NCI-H187 treated with DMSO at 0.1 percent for 48 hours (cell line): ENCODE data around the gene PCGF1.
A peak's percentile ranks its signal among the peaks of the same experiment; 100 is the strongest.
"Not testable (repeated sequence)": the region's sequence is repeated elsewhere in the genome, so short reads cannot be mapped to it uniquely, and the experiment has no call there.

Source experiments
- DNase-seq: peaks from one replicate; lab custom pipeline; 2025; lab: John Stamatoyannopoulos, UW

PCGF1 gene

DNA sequence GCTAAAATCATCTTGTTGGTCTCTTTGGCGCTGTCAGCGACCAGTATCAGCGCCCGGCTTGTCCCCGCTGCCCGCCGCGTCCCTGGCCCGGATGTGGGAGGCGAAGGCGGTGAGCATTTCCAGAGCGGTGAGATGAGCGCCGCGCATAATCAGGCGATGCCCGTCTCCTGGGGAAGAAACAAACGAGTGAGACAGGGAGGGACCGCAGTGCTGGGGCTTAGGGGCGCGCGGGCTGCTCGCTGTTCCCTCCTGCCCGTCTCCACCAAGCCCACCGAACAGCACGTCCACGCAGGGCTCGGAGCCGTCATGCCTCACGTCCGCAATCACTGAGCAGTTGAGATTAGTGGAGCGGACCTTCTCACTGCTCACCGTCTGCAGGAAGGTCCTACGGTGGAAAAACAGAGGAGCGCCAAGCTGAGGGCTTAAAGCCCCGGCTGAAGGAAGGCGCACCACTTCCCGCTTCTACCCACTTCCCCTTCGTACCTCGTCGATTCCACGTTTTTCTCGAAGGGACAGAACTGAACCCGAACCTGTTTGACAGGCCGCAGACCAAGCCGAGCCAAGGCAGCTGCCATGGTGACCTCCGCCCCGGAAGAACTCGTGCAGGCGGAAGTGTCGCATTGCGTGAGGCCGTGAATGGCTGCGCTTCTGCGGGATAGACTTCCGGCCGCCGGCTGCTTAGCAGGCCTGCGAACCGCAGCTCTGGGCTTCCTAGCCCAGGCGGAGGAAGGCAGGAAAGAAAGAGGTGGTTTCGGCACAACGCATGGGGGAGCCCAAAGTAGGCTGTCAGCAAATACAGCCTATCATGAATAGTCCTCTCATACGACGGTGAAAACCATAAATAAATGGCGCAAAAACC, 35.2 kb downstream of the PCGF1 start, which contains the start of gene MRPL53:
MRPL53 (minus strand) TSS at position 595 of the 859 bp plus-strand sequence; CDS start at position 575, 20 bp downstream.
- DNase-seq = no peak

DNA sequence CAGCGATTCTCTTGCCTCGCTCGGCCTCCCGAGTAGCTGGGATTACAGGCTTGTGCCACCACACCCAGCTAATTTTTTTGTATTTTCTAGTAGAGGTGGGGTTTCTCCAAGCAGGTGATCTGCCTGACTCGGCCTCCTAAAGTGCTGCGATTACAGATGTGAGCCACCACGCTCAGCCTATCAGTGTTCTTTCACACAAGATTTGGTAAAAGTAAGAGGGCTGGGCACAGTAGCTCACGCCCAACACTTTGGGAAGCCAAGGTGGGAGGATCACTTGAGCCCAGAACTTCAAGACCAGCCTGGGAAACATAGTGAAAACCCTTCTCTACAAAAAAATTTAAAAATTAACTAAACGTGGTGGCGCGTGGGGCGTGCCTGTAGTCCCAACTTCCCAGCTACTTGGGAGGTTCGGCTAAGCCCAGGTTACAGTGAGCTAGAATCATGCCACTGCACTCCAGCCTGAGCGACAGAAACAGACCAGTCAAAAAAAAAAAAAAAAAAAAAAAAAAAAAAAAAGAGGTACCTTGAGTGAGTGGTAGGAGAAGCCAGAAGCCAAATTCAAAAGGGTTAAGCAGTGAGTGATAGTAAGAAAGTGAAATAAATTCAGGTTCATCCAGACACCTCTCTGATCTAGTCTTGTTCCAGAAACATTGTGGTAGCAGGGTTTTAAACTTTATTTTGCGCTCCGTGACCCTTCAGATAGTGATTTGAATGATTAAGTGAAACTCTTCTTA, 36.0 kb downstream of the PCGF1 start:
- no peak for DNase-seq

- not testable (repeated sequence) for DNase-seq
Measured at GRCh38 chr2:74470742-74471141, 36.8 kb downstream of the PCGF1 start.

DNA sequence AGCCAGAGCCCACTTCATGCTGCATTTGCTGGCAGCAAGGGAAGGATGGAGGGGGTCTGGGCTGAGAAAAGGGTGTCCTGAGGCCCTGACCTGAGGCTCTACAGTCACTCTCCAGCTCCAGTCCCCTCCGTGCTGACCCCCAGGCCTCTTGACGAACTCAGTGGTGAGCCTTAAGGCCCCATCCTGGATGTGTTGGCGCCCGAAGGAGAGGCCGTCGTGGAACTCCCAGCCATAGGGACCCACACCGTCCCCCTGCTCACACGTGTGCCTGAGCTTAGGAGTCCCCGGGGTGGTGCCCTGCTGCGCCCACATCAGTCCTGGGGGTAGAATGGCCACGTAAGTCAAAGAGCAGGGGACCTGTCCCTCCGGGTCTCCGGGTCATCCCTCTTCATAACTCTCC, 43.1 kb downstream of the PCGF1 start:
- no peak for DNase-seq

GRCh38 chr2:74462786-74463105, 44.7 kb downstream of the PCGF1 start:
- DNase-seq = no peak

DNA sequence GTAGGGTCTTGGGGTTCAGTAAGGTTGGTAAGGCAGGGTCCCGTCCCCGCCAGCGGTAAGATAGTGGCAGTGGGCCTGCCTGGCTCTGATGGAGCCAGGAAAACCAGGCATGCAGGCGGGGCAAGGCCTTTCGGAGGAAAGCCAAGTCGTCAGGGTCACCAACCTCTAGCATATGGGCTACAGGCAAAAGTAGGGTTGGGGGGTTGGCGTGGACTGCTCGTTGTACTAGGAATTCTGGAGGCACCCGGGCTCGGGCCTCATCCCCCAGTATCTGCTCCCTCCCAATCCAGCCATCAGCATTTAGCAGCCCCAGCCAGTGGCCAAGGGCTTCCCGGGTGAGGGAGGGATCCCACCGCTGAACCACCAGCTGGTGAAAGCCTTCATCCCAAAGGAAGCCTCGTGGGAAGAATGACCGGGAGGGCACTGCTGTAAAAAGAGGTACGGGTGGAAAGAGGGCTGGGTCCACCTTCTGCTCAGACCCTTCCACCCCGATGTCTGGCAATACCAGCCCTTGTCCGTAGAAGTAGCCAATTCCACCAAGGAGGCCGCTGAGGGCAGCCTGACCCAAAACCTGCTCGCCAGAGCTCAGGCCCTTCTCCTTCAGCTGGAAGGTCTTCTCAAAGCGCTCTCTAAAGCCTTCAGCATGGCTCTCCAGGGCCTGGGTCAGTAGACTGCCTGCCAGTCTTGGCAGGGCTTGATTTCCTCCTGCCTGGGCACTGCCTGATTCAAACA, 45.3 kb downstream of the PCGF1 start:
- no peak for DNase-seq

- DNase-seq = no peak
Measured at GRCh38 chr2:74461187-74462053, 46.1 kb downstream of the PCGF1 start.

GRCh38 chr2:74460187-74460586, 47.3 kb downstream of the PCGF1 start:
- DNase-seq = not testable (repeated sequence)

- DNase-seq = not testable (repeated sequence)
Measured at GRCh38 chr2:74459503-74460118, 47.9 kb downstream of the PCGF1 start.

DNA sequence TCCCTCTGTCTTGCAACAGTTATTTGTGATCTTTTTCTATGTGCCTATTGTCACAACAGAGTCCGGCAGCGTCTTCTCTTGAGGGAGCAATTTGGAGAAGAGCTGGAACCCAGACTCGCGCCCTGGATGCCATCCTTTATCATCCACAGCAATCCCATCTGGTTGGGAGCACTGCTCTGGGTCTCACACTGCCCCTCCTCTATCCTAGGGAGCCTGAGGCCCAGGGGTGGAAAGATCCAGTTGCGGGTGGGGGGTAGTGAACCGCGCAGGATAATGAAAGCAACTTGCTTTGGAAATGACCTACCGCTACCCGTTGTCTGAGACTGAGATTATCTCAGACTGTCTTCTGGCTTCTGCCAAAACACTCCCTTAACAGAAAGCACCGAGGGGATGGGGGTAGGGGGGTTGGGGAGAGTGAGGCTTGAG, 48.5 kb downstream of the PCGF1 start:
- DNase-seq = no peak

DNA sequence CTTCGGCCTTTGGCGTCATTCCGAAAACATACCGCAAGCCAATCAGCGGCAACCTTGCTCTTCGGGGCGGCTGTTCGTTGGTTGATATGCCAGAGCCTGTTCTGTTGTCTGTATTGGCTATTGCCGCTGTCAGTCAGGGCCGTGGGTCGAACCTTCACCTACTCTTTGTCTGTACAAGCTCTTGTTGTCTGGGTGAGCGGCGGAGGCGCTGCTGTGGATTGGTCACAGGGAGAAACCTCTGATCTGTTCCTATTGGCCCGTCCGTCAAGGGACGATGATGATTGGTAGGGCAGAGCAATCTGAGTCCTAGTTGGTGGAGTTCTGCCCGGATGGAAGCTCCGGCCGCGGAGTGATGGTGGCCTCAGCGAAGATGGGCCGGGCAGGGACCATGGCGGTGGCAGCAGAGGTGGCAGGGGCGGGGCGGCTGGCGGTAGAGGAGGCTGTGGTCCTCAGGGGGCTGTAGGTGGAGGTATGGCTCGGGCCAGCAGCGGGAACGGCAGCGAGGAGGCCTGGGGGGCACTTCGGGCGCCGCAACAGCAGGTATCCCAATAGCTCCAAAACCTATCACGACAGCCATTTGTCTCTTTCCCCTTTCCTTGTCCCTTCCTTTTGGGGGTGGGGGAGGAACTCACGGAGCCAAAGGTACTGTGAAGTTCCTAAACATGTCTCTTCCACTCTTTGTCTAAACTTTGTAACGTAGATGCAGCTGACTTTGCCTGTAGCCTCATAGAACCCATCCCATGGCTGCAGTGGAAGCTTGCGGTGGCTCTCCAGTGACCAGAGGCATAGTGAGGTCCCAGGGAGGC, 49.2 kb downstream of the PCGF1 start, which contains the start of gene WBP1:
WBP1 (plus strand) TSS at position 307 of the 806 bp plus-strand sequence; CDS start at position 472, 165 bp downstream.
- DNase-seq = peak; percentile 93

- no peak for DNase-seq
Measured at GRCh38 chr2:74457549-74458131, 49.9 kb downstream of the PCGF1 start.

- no peak for DNase-seq
Measured at GRCh38 chr2:74457129-74457548, 50.4 kb downstream of the PCGF1 start.
